HEK293 (cell line): Measurements from ENCODE around the gene BFSP2.

Experiments used
- CTCF ChIA-PET: fragments of 350-600 bp; formaldehyde crosslinking; extraction: SDS; loops from one replicate; lab custom pipeline; 2021; ENCODE audit warnings: antibody characterized with exemption; lab: Yijun Ruan, JAX
- POLR2A ChIA-PET: fragments of 300-600 bp; formaldehyde crosslinking; extraction: SDS; loops from one replicate; lab custom pipeline; 2020; ENCODE audit warnings: antibody characterized with exemption, inconsistent platforms; lab: Yijun Ruan, JAX
- H3K27ac ChIP-seq: fragments of 200-500 bp; sonication (Bioruptor generic); 2 replicates; pipeline ENCODE4 v1.5.1; 2014; ENCODE audit warnings: low read depth, low read length, control low read depth, inconsistent platforms; ENCODE audit errors: extremely low read depth
- H3K36me3 ChIP-seq, 2 experiments: fragments of 200-500 bp in 1 of 2; sonication (Bioruptor generic) in 1 of 2; 1 replicate in 1 of 2; 2 replicates in 1 of 2; pipeline ENCODE4 v1.5.1; 2014 to 2017; ENCODE audit warnings: inconsistent platforms in 2 of 2, low read length in 2 of 2; ENCODE audit not compliant: control insufficient read depth in 2 of 2, insufficient read depth in 1 of 2
- H3K4me1 ChIP-seq: fragments of 200-500 bp; sonication (Bioruptor generic); 2 replicates; pipeline ENCODE4 v1.5.1; 2014; ENCODE audit warnings: mild to moderate bottlenecking, low read length, inconsistent platforms; ENCODE audit not compliant: control insufficient read depth, insufficient read depth
- H3K4me3 ChIP-seq: 2 replicates; pipeline ENCODE4 v1.5.1; 2011; ENCODE audit warnings: low read depth, mild to moderate bottlenecking, control low read depth, low read length, moderate library complexity
- H3K9me3 ChIP-seq: fragments of 200-500 bp; sonication (Bioruptor generic); 2 replicates; pipeline ENCODE4 v1.5.1; 2014; ENCODE audit warnings: low read depth, low read length, inconsistent platforms; ENCODE audit not compliant: control insufficient read depth, insufficient read depth
- ELK4 ChIP-seq: IDR thresholded peaks from 2 replicates; pipeline ENCODE4 v1.6.1; 2011; ENCODE audit warnings: mild to moderate bottlenecking, low read depth, low read length, borderline replicate concordance
- FEZF1 ChIP-seq: fragments of 450-650 bp; formaldehyde crosslinking; IDR thresholded peaks from 2 replicates; pipeline ENCODE4 v1.5.1; 2016; ENCODE audit warnings: missing biosample characterization, missing genetic modification characterization
- GLI4 ChIP-seq: fragments of 450-650 bp; formaldehyde crosslinking; IDR thresholded peaks from 2 replicates; pipeline ENCODE4 v1.5.1; 2016; ENCODE audit warnings: missing biosample characterization, missing genetic modification characterization
- GLIS2 ChIP-seq: fragments of 450-650 bp; formaldehyde crosslinking; IDR thresholded peaks from 2 replicates; pipeline ENCODE4 v1.5.1; 2016; ENCODE audit warnings: missing biosample characterization, missing genetic modification characterization
- HOXC10 ChIP-seq: sonication (generic); formaldehyde crosslinking; IDR thresholded peaks from 2 replicates; pipeline ENCODE4 v1.8.1; 2023; ENCODE audit warnings: mild to moderate bottlenecking, missing genetic modification reagents
- KLF1 ChIP-seq: fragments of 450-650 bp; formaldehyde crosslinking; IDR thresholded peaks from 2 replicates; pipeline ENCODE4 v1.5.1; 2016; ENCODE audit warnings: missing biosample characterization, missing genetic modification characterization
- OSR2 ChIP-seq: fragments of 450-650 bp; formaldehyde crosslinking; IDR thresholded peaks from 2 replicates; pipeline ENCODE4 v1.5.1; 2016; ENCODE audit warnings: missing biosample characterization, missing genetic modification characterization
- TCF7L2 ChIP-seq: IDR thresholded peaks from 2 replicates; pipeline ENCODE4 v1.6.1; 2011; ENCODE audit warnings: low read depth, mild to moderate bottlenecking, inconsistent platforms, low read length, moderate library complexity, borderline replicate concordance
- YY2 ChIP-seq: fragments of 450-650 bp; formaldehyde crosslinking; IDR thresholded peaks from 2 replicates; pipeline ENCODE4 v1.5.1; 2016; ENCODE audit warnings: missing biosample characterization, missing genetic modification characterization
- ZBTB20 ChIP-seq: fragments of 450-650 bp; formaldehyde crosslinking; IDR thresholded peaks from 2 replicates; pipeline ENCODE4 v1.5.1; 2016; ENCODE audit warnings: missing biosample characterization, missing genetic modification characterization
- ZBTB44 ChIP-seq: fragments of 450-650 bp; IDR thresholded peaks from 2 replicates; pipeline ENCODE4 v1.5.1; 2018; ENCODE audit warnings: missing biosample characterization, mild to moderate bottlenecking, missing genetic modification characterization
- ZFP41 ChIP-seq: fragments of 450-650 bp; formaldehyde crosslinking; IDR thresholded peaks from 2 replicates; pipeline ENCODE4 v1.5.1; 2016; ENCODE audit warnings: missing biosample characterization, missing genetic modification characterization, borderline replicate concordance
- ZIC2 ChIP-seq: fragments of 450-650 bp; formaldehyde crosslinking; IDR thresholded peaks from 2 replicates; pipeline ENCODE4 v1.5.1; 2016; ENCODE audit warnings: missing biosample characterization, missing genetic modification characterization
- ZNF114 ChIP-seq: fragments of 450-650 bp; formaldehyde crosslinking; IDR thresholded peaks from 2 replicates; pipeline ENCODE4 v1.5.0; 2017; ENCODE audit warnings: missing biosample characterization, missing genetic modification characterization
- ZNF169 ChIP-seq: fragments of 450-650 bp; formaldehyde crosslinking; IDR thresholded peaks from 2 replicates; pipeline ENCODE4 v1.5.1; 2016; ENCODE audit warnings: missing biosample characterization, missing genetic modification characterization
- ZNF324 ChIP-seq: fragments of 450-650 bp; formaldehyde crosslinking; IDR thresholded peaks from 2 replicates; pipeline ENCODE4 v1.5.1; 2016; ENCODE audit warnings: missing biosample characterization, missing genetic modification characterization
- ZNF37A ChIP-seq: fragments of 450-650 bp; IDR thresholded peaks from 2 replicates; pipeline ENCODE4 v1.5.1; 2018; ENCODE audit warnings: missing biosample characterization, missing genetic modification characterization
- ZNF416 ChIP-seq: fragments of 450-650 bp; formaldehyde crosslinking; IDR thresholded peaks from 2 replicates; pipeline ENCODE4 v1.5.1; 2016; ENCODE audit warnings: missing biosample characterization, missing genetic modification characterization
- ZNF473 ChIP-seq: fragments of 450-650 bp; formaldehyde crosslinking; IDR thresholded peaks from 2 replicates; pipeline ENCODE4 v1.5.1; 2017; ENCODE audit warnings: missing biosample characterization, missing genetic modification characterization
- ZNF488 ChIP-seq: fragments of 450-650 bp; formaldehyde crosslinking; IDR thresholded peaks from 2 replicates; pipeline ENCODE4 v1.5.1; 2016; ENCODE audit warnings: missing biosample characterization, missing genetic modification characterization
- ZNF544 ChIP-seq: fragments of 450-650 bp; formaldehyde crosslinking; IDR thresholded peaks from 2 replicates; pipeline ENCODE4 v1.5.0; 2017; ENCODE audit warnings: missing biosample characterization, missing genetic modification characterization
- ZNF626 ChIP-seq: fragments of 450-650 bp; sonication (Bioruptor Pico); formaldehyde crosslinking; IDR thresholded peaks from 2 replicates; pipeline ENCODE4 v1.5.1; 2018; ENCODE audit warnings: missing biosample characterization, missing genetic modification characterization, inconsistent platforms
- ZNF664 ChIP-seq: fragments of 450-650 bp; formaldehyde crosslinking; IDR thresholded peaks from 2 replicates; pipeline ENCODE4 v1.5.1; 2016; ENCODE audit warnings: missing biosample characterization, missing genetic modification characterization
- ZNF707 ChIP-seq: fragments of 450-650 bp; formaldehyde crosslinking; IDR thresholded peaks from 2 replicates; pipeline ENCODE4 v1.5.1; 2016; ENCODE audit warnings: missing biosample characterization, missing genetic modification characterization
- TF ChIP-seq, protein P1 (sequence below): fragments of 450-650 bp; formaldehyde crosslinking; conservative IDR thresholded peaks from 2 replicates; pipeline ENCODE4 v1.5.1; 2016; ENCODE audit warnings: low read depth, missing biosample characterization, missing genetic modification characterization

The BFSP2 gene

DNA sequence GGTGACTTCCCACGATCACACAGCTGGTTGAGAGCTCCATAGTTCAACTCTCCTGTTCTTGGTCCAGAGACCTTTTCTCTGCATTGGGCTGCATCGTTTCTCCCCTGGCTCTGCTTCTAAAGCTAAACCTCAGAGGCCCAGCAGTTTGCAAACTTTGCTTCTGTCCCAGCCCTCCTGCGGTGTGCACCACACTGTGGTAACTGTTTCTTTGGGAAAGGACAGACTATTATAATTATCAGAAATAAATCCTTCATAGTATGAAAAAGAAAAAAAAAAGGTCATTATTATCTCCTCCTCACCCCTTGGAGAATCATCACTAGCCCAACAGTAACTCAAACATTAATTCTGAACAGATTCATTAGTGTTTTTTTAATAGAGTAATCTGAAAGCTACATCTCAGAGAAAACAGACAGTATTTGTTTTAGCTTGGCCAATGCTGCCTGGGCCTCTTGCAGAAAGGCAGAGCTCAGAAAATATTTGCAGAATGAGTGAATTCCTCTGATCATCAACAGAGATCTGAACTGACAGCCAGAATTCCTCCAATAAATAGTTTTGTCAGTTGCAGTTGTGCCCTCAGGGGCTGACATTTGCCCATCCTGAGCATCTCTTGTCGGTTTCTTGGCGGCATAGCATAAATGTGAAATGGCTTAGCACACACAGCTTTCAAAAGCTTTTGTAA lies 52.9 kb downstream of the BFSP2 start:
- TF ChIP-seq GLIS2 (no peak), OSR2 (tag by site-specific recombination) (no peak), FEZF1 (tag by site-specific recombination) (no peak), ELK4 (no peak), ZNF488 (tag by site-specific recombination) (no peak), ZNF626 (tag by site-specific recombination) (no peak), YY2 (no peak), ZNF324 (tag by site-specific recombination) (no peak), ZNF544 (tag by site-specific recombination) (no peak), ZIC2 (tag by site-specific recombination) (no peak), TCF7L2 (no peak), ZFP41 (tag by site-specific recombination) (no peak), KLF1 (tag by site-specific recombination) (no peak), ZNF664 (tag by site-specific recombination) (no peak), ZNF169 (tag by site-specific recombination) (no peak), ZBTB44 (tag by site-specific recombination) (no peak)
- Histone ChIP-seq H3K36me3 (no peaks in the 10 kb centered on the region), H3K4me1 (peaks cover 2% of the 10 kb centered on the region; the same call in 1 of the 2 replicates), H3K4me3 (no peak overlapping the region), H3K27ac (no peak overlapping the region), H3K9me3 (no peaks in the 10 kb centered on the region)
- ChIA-PET CTCF (interaction anchor here (0.7 to 1.2 kb wide), 4 partner anchors 109 to 1162 kb away, joined by 3 to 4 read pairs (median 4); no protein-coding TSS in a partner anchor), POLR2A (no interaction called here)

DNA sequence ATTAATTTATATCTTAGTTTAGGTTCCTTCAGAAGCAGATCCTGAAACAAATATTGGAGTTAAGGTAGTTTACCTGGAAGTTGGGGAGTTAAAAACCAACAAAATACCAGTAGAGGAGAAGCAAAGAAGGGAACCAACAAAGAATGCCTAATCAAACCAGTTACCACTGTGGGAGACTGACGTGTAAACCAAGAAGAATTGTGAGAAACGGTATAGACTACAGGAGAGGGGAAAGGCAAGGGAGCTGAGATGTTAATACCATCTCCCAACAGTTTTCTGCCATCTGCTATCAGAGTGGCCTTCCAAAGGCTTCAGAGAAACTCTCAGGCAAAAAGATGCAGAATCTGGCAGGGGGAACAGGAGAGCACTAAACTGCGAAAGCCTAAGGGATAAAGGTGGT lies 53.5 kb downstream of the BFSP2 start:
- no peaks in the 10 kb centered on the region for H3K9me3 ChIP-seq
- H3K27ac ChIP-seq: no peak overlapping the region
- H3K36me3 ChIP-seq: no peaks in the 10 kb centered on the region
- ChIA-PET CTCF (interaction anchor here (0.7 to 1.1 kb wide), 3 partner anchors 108 to 1163 kb away, joined by 4 read pairs; no protein-coding TSS in a partner anchor), POLR2A (no interaction called here)
- TF ChIP-seq, protein P1, sequence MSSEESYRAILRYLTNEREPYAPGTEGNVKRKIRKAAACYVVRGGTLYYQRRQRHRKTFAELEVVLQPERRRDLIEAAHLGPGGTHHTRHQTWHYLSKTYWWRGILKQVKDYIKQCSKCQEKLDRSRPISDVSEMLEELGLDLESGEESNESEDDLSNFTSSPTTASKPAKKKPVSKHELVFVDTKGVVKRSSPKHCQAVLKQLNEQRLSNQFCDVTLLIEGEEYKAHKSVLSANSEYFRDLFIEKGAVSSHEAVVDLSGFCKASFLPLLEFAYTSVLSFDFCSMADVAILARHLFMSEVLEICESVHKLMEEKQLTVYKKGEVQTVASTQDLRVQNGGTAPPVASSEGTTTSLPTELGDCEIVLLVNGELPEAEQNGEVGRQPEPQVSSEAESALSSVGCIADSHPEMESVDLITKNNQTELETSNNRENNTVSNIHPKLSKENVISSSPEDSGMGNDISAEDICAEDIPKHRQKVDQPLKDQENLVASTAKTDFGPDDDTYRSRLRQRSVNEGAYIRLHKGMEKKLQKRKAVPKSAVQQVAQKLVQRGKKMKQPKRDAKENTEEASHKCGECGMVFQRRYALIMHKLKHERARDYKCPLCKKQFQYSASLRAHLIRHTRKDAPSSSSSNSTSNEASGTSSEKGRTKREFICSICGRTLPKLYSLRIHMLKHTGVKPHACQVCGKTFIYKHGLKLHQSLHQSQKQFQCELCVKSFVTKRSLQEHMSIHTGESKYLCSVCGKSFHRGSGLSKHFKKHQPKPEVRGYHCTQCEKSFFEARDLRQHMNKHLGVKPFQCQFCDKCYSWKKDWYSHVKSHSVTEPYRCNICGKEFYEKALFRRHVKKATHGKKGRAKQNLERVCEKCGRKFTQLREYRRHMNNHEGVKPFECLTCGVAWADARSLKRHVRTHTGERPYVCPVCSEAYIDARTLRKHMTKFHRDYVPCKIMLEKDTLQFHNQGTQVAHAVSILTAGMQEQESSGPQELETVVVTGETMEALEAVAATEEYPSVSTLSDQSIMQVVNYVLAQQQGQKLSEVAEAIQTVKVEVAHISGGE (tag by site-specific recombination): no peak
- TF ChIP-seq ZNF416 (tag by site-specific recombination) (no peak), ZNF707 (tag by site-specific recombination) (no peak), HOXC10 (CRISPR knock-in tag) (no peak), ZBTB20 (no peak), ZNF473 (tag by site-specific recombination) (no peak), ZNF37A (tag by site-specific recombination) (no peak), ZNF114 (tag by site-specific recombination) (no peak), GLI4 (tag by site-specific recombination) (no peak), ZBTB44 (tag by site-specific recombination) (no peak)
- peaks cover 2% of the 10 kb centered on the region; the same call in 1 of the 2 replicates for H3K4me1 ChIP-seq
- no peak overlapping the region for H3K4me3 ChIP-seq
